Endometrial microvascular endothelial cells (primary cell): ENCODE measurements around the gene GNAI3. TPM values are rescaled to one million over a fixed set of nuclear protein-coding genes. Genes with fewer than 3 reads are reported as not detected.

Source experiments
- total RNA-seq: library from RNA; depleted of rRNA; stranded (reverse); fragments of >200 nt; gene quantifications from one replicate; pipeline ENCODE4 v1.2.3, GENCODE V29; 2015; ENCODE audit errors: inconsistent ontology term

GNAI3 gene
- total RNA-seq, 1 donor from 2014 or later = 15.3 TPM

Other genes starting within 250 kb of the GNAI3 start
- gene MYBPHL, start 241.6 kb upstream of the GNAI3 start, total RNA-seq = not detected
- 12.4 TPM for gene SORT1, start 150.7 kb upstream of the GNAI3 start, total RNA-seq
- gene PSMA5, start 122.2 kb upstream of the GNAI3 start, total RNA-seq = 67.8 TPM
- gene SYPL2, start 82.1 kb upstream of the GNAI3 start, total RNA-seq = 0.37 TPM
- gene ATXN7L2, start 64.7 kb upstream of the GNAI3 start, total RNA-seq = 3.5 TPM
- 1.4 TPM for gene CYB561D1, start 54.5 kb upstream of the GNAI3 start, total RNA-seq
- 0.56 TPM for gene AMIGO1, start 38.9 kb upstream of the GNAI3 start, total RNA-seq
- gene GPR61, start 8.7 kb upstream of the GNAI3 start, total RNA-seq = not detected
- not detected for gene GNAT2, start 71.0 kb downstream of the GNAI3 start, total RNA-seq
- gene AMPD2, start 71.2 kb downstream of the GNAI3 start, total RNA-seq = 88.4 TPM
- gene GSTM4, start 107.5 kb downstream of the GNAI3 start, total RNA-seq = 6.6 TPM
- gene GSTM2, start 119.4 kb downstream of the GNAI3 start, total RNA-seq = 6.3 TPM
- gene GSTM1, start 139.2 kb downstream of the GNAI3 start, total RNA-seq = 19.0 TPM
- not detected for gene GSTM5, start 163.6 kb downstream of the GNAI3 start, total RNA-seq
- 30.4 TPM for gene GSTM3, start 192.4 kb downstream of the GNAI3 start, total RNA-seq
- not detected for gene EPS8L3, start 215.3 kb downstream of the GNAI3 start, total RNA-seq